HT-29 (cell line): ENCODE data around the gene HCFC1R1. TPM values are rescaled to one million over a fixed set of nuclear protein-coding genes. Genes with fewer than 3 reads are reported as not detected.

Source experiments
- DNase-seq: peaks from one replicate; pipeline ENCODE4 v3.0.0-alpha.2; 2015; ENCODE audit warnings: low spot score
- total RNA-seq: library from RNA; depleted of rRNA; stranded (reverse); fragments of >200 nt; shearing (Covaris generic); gene quantifications from 2 replicates; pipeline ENCODE4 v1.2.3, GENCODE V29; 2014

HCFC1R1 gene
- total RNA-seq, 1 experiment from 2014 or later: 32.0 TPM

GRCh38 chr16:3001316-3001715 lies 22.4 kb downstream of the HCFC1R1 start:
- no peak for DNase-seq

GRCh38 chr16:3000540-3000939 lies 23.2 kb downstream of the HCFC1R1 start:
- DNase-seq: no peak

GRCh38 chr16:2999929-3000328 lies 23.8 kb downstream of the HCFC1R1 start:
- no peak for DNase-seq

GRCh38 chr16:2996298-2996697 lies 27.4 kb downstream of the HCFC1R1 start:
- no peak for DNase-seq

- peak; percentile 63 for DNase-seq
Measured at GRCh38 chr16:2992383-2993081, 31.2 kb downstream of the HCFC1R1 start.

GRCh38 chr16:2991566-2992261 lies 32.0 kb downstream of the HCFC1R1 start:
- DNase-seq: peak; percentile 64

- DNase-seq: peak; percentile 72
Measured at GRCh38 chr16:2990891-2991290, 32.9 kb downstream of the HCFC1R1 start.

GRCh38 chr16:2988590-2989099 lies 35.1 kb downstream of the HCFC1R1 start:
- DNase-seq: no peak

- DNase-seq: no peak
Measured at GRCh38 chr16:2987833-2988232, 35.9 kb downstream of the HCFC1R1 start.

- DNase-seq: no peak
Measured at GRCh38 chr16:2987286-2987685, 36.5 kb downstream of the HCFC1R1 start.

- no peak for DNase-seq
Measured at GRCh38 chr16:2986623-2987188, 37.0 kb downstream of the HCFC1R1 start.

GRCh38 chr16:2985893-2986355 lies 37.8 kb downstream of the HCFC1R1 start:
- no peak for DNase-seq

GRCh38 chr16:2985462-2985861 lies 38.3 kb downstream of the HCFC1R1 start:
- no peak for DNase-seq

- peak; percentile 77 for DNase-seq
Measured at GRCh38 chr16:2983706-2984136, 40.0 kb downstream of the HCFC1R1 start.

GRCh38 chr16:2982402-2982801 lies 41.3 kb downstream of the HCFC1R1 start:
- no peak for DNase-seq

GRCh38 chr16:2981899-2982250 lies 41.9 kb downstream of the HCFC1R1 start:
- DNase-seq: no peak

GRCh38 chr16:2981177-2981898 lies 42.4 kb downstream of the HCFC1R1 start:
- DNase-seq: no peak

GRCh38 chr16:2980227-2981176 lies 43.2 kb downstream of the HCFC1R1 start, which contains the start of gene PKMYT1:
Gene PKMYT1 (minus strand): TSS chr16:2980446. CDS start chr16:2979657, 789 bp downstream.
- peak; percentile 91 for DNase-seq

GRCh38 chr16:2979669-2980226 lies 44.0 kb downstream of the HCFC1R1 start:
- DNase-seq: no peak

GRCh38 chr16:2977440-2977839 lies 46.3 kb downstream of the HCFC1R1 start:
- DNase-seq: no peak
